GM21447 (cell line): ENCODE results near the gene SNX18.

ENCODE experiments used
- ATAC-seq: cut with Tn5 transposase; IDR thresholded peaks from one replicate; pipeline ENCODE4 v1.9.1; 2021; ENCODE audit not compliant: unreplicated experiment

The SNX18 gene

DNA sequence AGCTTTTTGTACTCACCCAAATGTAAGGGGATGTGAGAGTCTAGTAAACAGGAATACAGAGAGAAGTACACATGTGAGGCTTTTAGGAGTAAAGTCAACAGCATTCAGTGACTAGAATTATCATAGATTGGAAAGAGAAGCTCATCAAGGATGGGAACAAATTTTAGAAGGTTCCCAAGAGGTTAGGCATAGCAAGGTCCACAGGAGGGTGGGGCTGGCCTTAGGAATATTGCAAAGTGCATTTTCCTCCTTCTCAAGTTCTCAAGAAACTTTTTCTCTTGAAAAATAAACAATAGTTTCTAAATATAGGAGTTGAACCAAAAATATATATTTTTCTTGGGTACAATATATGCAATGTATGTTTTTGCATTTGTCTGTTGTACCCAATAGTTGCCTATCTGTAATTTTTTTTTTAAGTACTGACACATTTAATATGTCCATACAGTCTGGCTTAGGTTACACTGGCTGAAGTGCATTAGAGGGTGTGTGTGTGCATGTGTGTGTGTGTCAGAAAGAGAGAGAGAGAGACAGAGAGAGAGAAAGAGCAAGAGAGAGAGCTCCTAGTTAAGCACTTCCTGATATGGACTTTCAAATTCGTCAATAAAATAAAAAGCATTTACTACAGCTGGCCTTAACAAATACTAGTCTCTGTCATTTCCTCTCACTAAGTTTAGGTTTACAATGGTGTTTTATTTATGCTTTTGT lies 62.2 kb downstream of the SNX18 start:
- ATAC-seq: no peak

- no peak for ATAC-seq
Measured at GRCh38 chr5:54580997-54581811, 63.6 kb downstream of the SNX18 start.

DNA sequence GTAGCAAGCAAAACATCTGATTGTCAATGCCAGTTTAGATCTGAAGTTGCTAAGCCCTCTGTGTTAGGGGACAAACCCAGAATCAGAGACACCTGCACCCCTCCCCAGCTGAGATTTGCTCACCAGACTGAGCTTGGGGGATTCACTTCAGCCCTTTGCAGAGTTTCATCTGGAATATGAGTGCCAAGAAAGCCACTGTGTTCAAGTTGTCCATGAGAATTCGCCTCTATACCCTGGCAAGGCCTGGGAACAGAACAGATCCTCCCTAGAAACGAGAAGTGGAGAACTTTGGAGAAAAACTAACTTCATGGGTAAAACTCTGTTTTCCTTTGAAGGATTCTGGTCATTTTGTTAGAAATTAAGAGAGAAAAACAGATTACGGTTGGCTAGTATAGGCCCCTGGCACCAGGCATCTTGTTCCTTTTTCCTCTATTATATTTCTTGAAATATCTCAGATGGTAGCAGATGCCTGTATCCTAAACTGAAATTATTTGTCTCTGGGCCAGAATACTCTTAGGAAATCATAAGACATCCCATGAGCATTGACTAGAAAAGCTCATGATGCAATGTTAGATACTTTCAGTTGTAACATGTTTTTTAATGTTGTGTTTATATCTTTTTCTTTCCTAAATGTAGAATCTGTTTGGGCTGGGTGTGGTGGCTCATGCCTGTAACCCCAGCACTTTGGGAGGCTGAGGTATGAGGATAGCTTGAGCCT lies 64.4 kb downstream of the SNX18 start:
- ATAC-seq: no peak

DNA sequence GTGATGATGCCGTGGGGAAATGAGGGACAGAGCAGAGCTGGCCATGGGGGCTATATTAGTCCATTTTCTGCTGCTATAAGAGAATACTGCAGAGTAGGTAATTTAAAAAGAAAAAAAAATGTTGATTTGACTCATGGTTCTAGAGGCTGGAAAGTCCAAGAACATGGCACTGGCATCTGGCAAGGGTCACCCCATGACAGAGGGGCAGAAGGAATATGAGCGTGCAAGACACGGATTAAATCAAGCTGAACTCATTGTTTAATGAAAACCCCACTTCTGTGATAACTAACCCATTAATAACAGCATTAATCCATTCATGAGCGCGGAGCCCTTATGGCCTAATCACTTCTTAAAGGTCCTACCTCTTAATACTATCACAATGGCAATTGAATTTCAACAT lies 68.8 kb downstream of the SNX18 start:
- no peak for ATAC-seq

- ATAC-seq: no peak
Measured at GRCh38 chr5:54589786-54590185, 72.2 kb downstream of the SNX18 start.

- ATAC-seq: no peak
Measured at GRCh38 chr5:54590824-54591223, 73.3 kb downstream of the SNX18 start.

GRCh38 chr5:54593779-54594178 lies 76.2 kb downstream of the SNX18 start:
- no peak for ATAC-seq

DNA sequence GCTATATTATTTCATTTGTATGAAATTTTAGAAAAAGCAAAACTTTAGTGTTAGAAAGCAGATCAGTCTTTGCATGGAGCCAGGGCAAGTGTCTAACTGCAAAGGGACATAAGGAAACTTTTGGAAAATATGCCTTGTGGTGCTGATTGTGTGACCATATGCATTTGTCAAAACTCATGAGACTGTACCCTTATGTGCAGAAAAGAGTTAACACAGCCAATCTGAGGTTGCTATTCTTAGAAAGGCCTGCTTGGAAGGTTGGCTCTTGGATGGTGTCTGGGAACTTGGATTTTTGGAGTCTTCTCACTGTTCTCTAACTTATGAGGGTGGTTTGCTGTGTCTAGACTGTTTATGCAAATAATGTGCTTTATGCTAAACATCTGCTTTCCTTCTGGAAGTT lies 76.6 kb downstream of the SNX18 start:
- ATAC-seq: no peak

DNA sequence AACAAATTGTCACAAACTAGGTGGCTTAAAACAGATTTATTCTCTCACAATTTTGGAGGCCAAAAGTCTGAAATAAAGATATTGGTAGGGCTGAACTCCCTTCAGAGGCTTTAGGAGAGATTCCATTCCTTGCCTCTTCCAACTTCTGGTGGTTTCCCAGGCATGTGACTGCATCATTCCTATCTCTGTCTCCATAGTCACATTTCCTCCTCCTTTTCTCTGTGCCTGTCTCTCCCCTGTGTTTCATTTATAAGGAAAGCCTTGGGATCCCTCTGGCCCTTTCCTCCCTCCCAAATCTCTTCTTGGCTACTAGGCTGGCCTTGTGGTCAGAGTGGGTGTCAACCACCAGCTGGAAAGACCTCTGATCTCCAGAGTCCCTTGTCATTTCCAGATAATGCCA lies 78.2 kb downstream of the SNX18 start:
- no peak for ATAC-seq
